ENCODE results near the gene RTF1. TPM values are rescaled to one million over a fixed set of nuclear protein-coding genes. Genes with fewer than 3 reads are reported as not detected.

The RTF1 gene
- total RNA-seq, 1 experiment from 2014 or later = 33.5 TPM

- Histone ChIP-seq H3K4me1 (ENCODE audit: low read length) (no peaks in the 10 kb centered on the region), H3K9me3 (ENCODE audit: low read length) (no peaks in the 10 kb centered on the region), H3K27ac (ENCODE audit: low read length) (no peak overlapping the region), H3K4me3 (ENCODE audit: low read length) (no peak overlapping the region), H3K27me3 (ENCODE audit: low read length) (no peaks in the 10 kb centered on the region), H4K20me1 (ENCODE audit: insufficient read depth, low read depth, low read length) (no peaks in the 10 kb centered on the region), H2AFZ (ENCODE audit: low read length) (no peak overlapping the region), H3K79me2 (ENCODE audit: low read length) (no peaks in the 10 kb centered on the region), H3K4me2 (ENCODE audit: low read depth, low read length, poor library complexity, severe bottlenecking) (no peak overlapping the region), H3K36me3 (ENCODE audit: insufficient read depth, low read length) (peaks cover 46% of the 10 kb centered on the region), H3K9ac (ENCODE audit: low read length) (no peak overlapping the region), H3K9me2 (replicated peaks; ENCODE audit: insufficient read depth, low read length) (no peaks in the 10 kb centered on the region)
- DNase-seq = no peak
These were observed 58.0 kb downstream of the RTF1 start for GRCh38 chr15:41474941-41475340.

GRCh38 chr15:41476416-41477048 is 59.6 kb downstream of the RTF1 start:
- H3K27me3 ChIP-seq (ENCODE audit: low read length) = no peaks in the 10 kb centered on the region
- H3K4me2 ChIP-seq (ENCODE audit: low read depth, low read length, poor library complexity, severe bottlenecking) = no peak overlapping the region
- no peak overlapping the region for H3K4me3 ChIP-seq (ENCODE audit: low read length)
- H2AFZ ChIP-seq (ENCODE audit: low read length) = no peak overlapping the region
- no peak overlapping the region for H3K9ac ChIP-seq (ENCODE audit: low read length)
- H3K79me2 ChIP-seq (ENCODE audit: low read length) = no peaks in the 10 kb centered on the region
- no peak for DNase-seq
- H3K9me2 ChIP-seq (replicated peaks; ENCODE audit: insufficient read depth, low read length) = no peaks in the 10 kb centered on the region
- no peak overlapping the region for H3K27ac ChIP-seq (ENCODE audit: low read length)
- no peaks in the 10 kb centered on the region for H4K20me1 ChIP-seq (ENCODE audit: insufficient read depth, low read depth, low read length)
- no peaks in the 10 kb centered on the region for H3K4me1 ChIP-seq (ENCODE audit: low read length)
- peaks cover 41% of the 10 kb centered on the region for H3K36me3 ChIP-seq (ENCODE audit: insufficient read depth, low read length)
- no peaks in the 10 kb centered on the region for H3K9me3 ChIP-seq (ENCODE audit: low read length)

GRCh38 chr15:41480396-41481140 is 63.7 kb downstream of the RTF1 start:
- H3K27ac ChIP-seq (ENCODE audit: low read length) = no peak overlapping the region
- H3K4me3 ChIP-seq (ENCODE audit: low read length) = no peak overlapping the region
- no peaks in the 10 kb centered on the region for H3K27me3 ChIP-seq (ENCODE audit: low read length)
- peaks cover 42% of the 10 kb centered on the region for H3K36me3 ChIP-seq (ENCODE audit: insufficient read depth, low read length)
- no peak overlapping the region for H3K4me2 ChIP-seq (ENCODE audit: low read depth, low read length, poor library complexity, severe bottlenecking)
- H3K9ac ChIP-seq (ENCODE audit: low read length) = no peak overlapping the region
- H3K9me3 ChIP-seq (ENCODE audit: low read length) = no peaks in the 10 kb centered on the region
- no peaks in the 10 kb centered on the region for H3K4me1 ChIP-seq (ENCODE audit: low read length)
- H3K9me2 ChIP-seq (replicated peaks; ENCODE audit: insufficient read depth, low read length) = no peaks in the 10 kb centered on the region
- H3K79me2 ChIP-seq (ENCODE audit: low read length) = no peaks in the 10 kb centered on the region
- no peak for DNase-seq
- H4K20me1 ChIP-seq (ENCODE audit: insufficient read depth, low read depth, low read length) = no peaks in the 10 kb centered on the region
- H2AFZ ChIP-seq (ENCODE audit: low read length) = no peak overlapping the region

GRCh38 chr15:41482110-41482877 is 65.4 kb downstream of the RTF1 start:
- Histone ChIP-seq H3K4me1 (ENCODE audit: low read length) (no peaks in the 10 kb centered on the region), H3K79me2 (ENCODE audit: low read length) (no peaks in the 10 kb centered on the region), H4K20me1 (ENCODE audit: insufficient read depth, low read depth, low read length) (no peaks in the 10 kb centered on the region), H3K4me2 (ENCODE audit: low read depth, low read length, poor library complexity, severe bottlenecking) (no peak overlapping the region), H3K9me3 (ENCODE audit: low read length) (no peaks in the 10 kb centered on the region), H2AFZ (ENCODE audit: low read length) (no peak overlapping the region), H3K36me3 (ENCODE audit: insufficient read depth, low read length) (peaks cover 25% of the 10 kb centered on the region), H3K4me3 (ENCODE audit: low read length) (no peak overlapping the region), H3K9me2 (replicated peaks; ENCODE audit: insufficient read depth, low read length) (no peaks in the 10 kb centered on the region), H3K9ac (ENCODE audit: low read length) (no peak overlapping the region), H3K27ac (ENCODE audit: low read length) (no peak overlapping the region), H3K27me3 (ENCODE audit: low read length) (no peaks in the 10 kb centered on the region)
- DNase-seq = no peak

GRCh38 chr15:41483115-41483514 is 66.2 kb downstream of the RTF1 start:
- Histone ChIP-seq H2AFZ (ENCODE audit: low read length) (no peak overlapping the region), H3K9ac (ENCODE audit: low read length) (no peak overlapping the region), H3K27me3 (ENCODE audit: low read length) (no peaks in the 10 kb centered on the region), H3K4me1 (ENCODE audit: low read length) (no peaks in the 10 kb centered on the region), H3K36me3 (ENCODE audit: insufficient read depth, low read length) (peaks cover 22% of the 10 kb centered on the region), H3K27ac (ENCODE audit: low read length) (no peak overlapping the region), H4K20me1 (ENCODE audit: insufficient read depth, low read depth, low read length) (no peaks in the 10 kb centered on the region), H3K9me3 (ENCODE audit: low read length) (no peaks in the 10 kb centered on the region), H3K9me2 (replicated peaks; ENCODE audit: insufficient read depth, low read length) (no peaks in the 10 kb centered on the region), H3K4me3 (ENCODE audit: low read length) (no peak overlapping the region), H3K4me2 (ENCODE audit: low read depth, low read length, poor library complexity, severe bottlenecking) (no peak overlapping the region), H3K79me2 (ENCODE audit: low read length) (no peaks in the 10 kb centered on the region)
- no peak for DNase-seq

GRCh38 chr15:41483519-41483918 is 66.6 kb downstream of the RTF1 start:
- H3K27me3 ChIP-seq (ENCODE audit: low read length) = no peaks in the 10 kb centered on the region
- H3K36me3 ChIP-seq (ENCODE audit: insufficient read depth, low read length) = peaks cover 22% of the 10 kb centered on the region
- H3K27ac ChIP-seq (ENCODE audit: low read length) = no peak overlapping the region
- no peaks in the 10 kb centered on the region for H4K20me1 ChIP-seq (ENCODE audit: insufficient read depth, low read depth, low read length)
- H2AFZ ChIP-seq (ENCODE audit: low read length) = no peak overlapping the region
- H3K4me2 ChIP-seq (ENCODE audit: low read depth, low read length, poor library complexity, severe bottlenecking) = no peak overlapping the region
- no peak overlapping the region for H3K4me3 ChIP-seq (ENCODE audit: low read length)
- H3K9me2 ChIP-seq (replicated peaks; ENCODE audit: insufficient read depth, low read length) = no peaks in the 10 kb centered on the region
- H3K79me2 ChIP-seq (ENCODE audit: low read length) = no peaks in the 10 kb centered on the region
- H3K9me3 ChIP-seq (ENCODE audit: low read length) = no peaks in the 10 kb centered on the region
- no peaks in the 10 kb centered on the region for H3K4me1 ChIP-seq (ENCODE audit: low read length)
- H3K9ac ChIP-seq (ENCODE audit: low read length) = no peak overlapping the region
- DNase-seq = no peak

- no peak overlapping the region for H3K4me3 ChIP-seq (ENCODE audit: low read length)
- no peak overlapping the region for H3K9ac ChIP-seq (ENCODE audit: low read length)
These were observed 68.2 kb downstream of the RTF1 start for GRCh38 chr15:41484937-41485625.

GRCh38 chr15:41486286-41486685 is 69.4 kb downstream of the RTF1 start:
- H3K9me2 ChIP-seq (replicated peaks; ENCODE audit: insufficient read depth, low read length) = no peaks in the 10 kb centered on the region
- no peak for DNase-seq

More at GRCh38 chr15:41484937-41485625, 68.2 kb downstream of the RTF1 start:
- Histone ChIP-seq H3K27ac (ENCODE audit: low read length) (no peak overlapping the region), H3K4me2 (ENCODE audit: low read depth, low read length, poor library complexity, severe bottlenecking) (no peak overlapping the region), H2AFZ (ENCODE audit: low read length) (no peak overlapping the region), H4K20me1 (ENCODE audit: insufficient read depth, low read depth, low read length) (no peaks in the 10 kb centered on the region), H3K27me3 (ENCODE audit: low read length) (no peaks in the 10 kb centered on the region), H3K79me2 (ENCODE audit: low read length) (no peaks in the 10 kb centered on the region), H3K4me1 (ENCODE audit: low read length) (no peaks in the 10 kb centered on the region), H3K9me2 (replicated peaks; ENCODE audit: insufficient read depth, low read length) (no peaks in the 10 kb centered on the region), H3K9me3 (ENCODE audit: low read length) (no peaks in the 10 kb centered on the region), H3K36me3 (ENCODE audit: insufficient read depth, low read length) (peaks cover 13% of the 10 kb centered on the region)
- DNase-seq = no peak

More at GRCh38 chr15:41486286-41486685, 69.4 kb downstream of the RTF1 start:
- no peak overlapping the region for H3K9ac ChIP-seq (ENCODE audit: low read length)
- H3K4me2 ChIP-seq (ENCODE audit: low read depth, low read length, poor library complexity, severe bottlenecking) = no peak overlapping the region
- no peaks in the 10 kb centered on the region for H3K9me3 ChIP-seq (ENCODE audit: low read length)
- H3K79me2 ChIP-seq (ENCODE audit: low read length) = no peaks in the 10 kb centered on the region
- peaks cover 9% of the 10 kb centered on the region; the same call in 1 of the 2 replicates for H3K36me3 ChIP-seq (ENCODE audit: insufficient read depth, low read length)
- H3K27ac ChIP-seq (ENCODE audit: low read length) = no peak overlapping the region
- H3K4me3 ChIP-seq (ENCODE audit: low read length) = no peak overlapping the region
- no peaks in the 10 kb centered on the region for H3K27me3 ChIP-seq (ENCODE audit: low read length)
- no peak overlapping the region for H2AFZ ChIP-seq (ENCODE audit: low read length)
- H4K20me1 ChIP-seq (ENCODE audit: insufficient read depth, low read depth, low read length) = no peaks in the 10 kb centered on the region
- H3K4me1 ChIP-seq (ENCODE audit: low read length) = no peaks in the 10 kb centered on the region
